HepG2 (cell line): ENCODE measurements around the gene SLBP. TPM values are rescaled to one million over a fixed set of nuclear protein-coding genes. Genes with fewer than 3 reads are reported as not detected.

ENCODE experiments used
- AKAP8 ChIP-seq: sonication (generic); formaldehyde crosslinking; IDR thresholded peaks from 2 replicates; pipeline ENCODE4 v1.5.1; 2020; ENCODE audit warnings: mild to moderate bottlenecking, missing genetic modification reagents
- ARHGAP35 ChIP-seq: sonication (generic); formaldehyde crosslinking; IDR thresholded peaks from 2 replicates; pipeline ENCODE4 v1.9.0; 2022; ENCODE audit warnings: mild to moderate bottlenecking, inconsistent platforms, moderate library complexity, missing genetic modification reagents, borderline replicate concordance
- HIVEP1 ChIP-seq: sonication (generic); formaldehyde crosslinking; IDR thresholded peaks from 2 replicates; pipeline ENCODE4 v1.4.0; 2020; ENCODE audit warnings: mild to moderate bottlenecking, missing genetic modification reagents
- HNRNPLL ChIP-seq: fragments of 200-400 bp; formaldehyde crosslinking; IDR thresholded peaks from 2 replicates; pipeline ENCODE4 v1.6.1; 2017; ENCODE audit warnings: mild to moderate bottlenecking, low read depth, low read length; ENCODE audit not compliant: poor library complexity, severe bottlenecking
- KMT2B ChIP-seq: IDR thresholded peaks from 2 replicates; pipeline ENCODE4 v1.6.1; 2016; ENCODE audit warnings: missing genetic modification reagents, missing compliant biosample characterization
- MXI1 ChIP-seq: IDR thresholded peaks from 3 replicates; pipeline ENCODE4 v1.6.1; 2012; ENCODE audit warnings: low read depth, low read length, inconsistent platforms, borderline replicate concordance
- NR2C2 ChIP-seq: sonication (generic); formaldehyde crosslinking; IDR thresholded peaks from 2 replicates; pipeline ENCODE4 v1.4.0; 2020; ENCODE audit warnings: missing genetic modification reagents, mild to moderate bottlenecking, moderate library complexity, borderline replicate concordance
- PLRG1 ChIP-seq: fragments of 450-650 bp; conservative IDR thresholded peaks from 2 replicates; pipeline ENCODE4 v1.6.1; 2016
- SP5 ChIP-seq: IDR thresholded peaks from 2 replicates; pipeline ENCODE4 v1.6.1; 2016; ENCODE audit warnings: low read depth, borderline replicate concordance
- TP53 ChIP-seq: sonication (generic); formaldehyde crosslinking; conservative IDR thresholded peaks from 2 replicates; pipeline ENCODE4 v1.4.0; 2020; ENCODE audit warnings: missing genetic modification reagents
- YY1 ChIP-seq: IDR thresholded peaks from 2 replicates; pipeline ENCODE4 v1.6.1; 2011; ENCODE audit warnings: low read length, low read depth, moderate library complexity, mild to moderate bottlenecking; ENCODE audit not compliant: insufficient read depth, insufficient replicate concordance
- ZNF317 ChIP-seq: sonication (generic); formaldehyde crosslinking; IDR thresholded peaks from 2 replicates; pipeline ENCODE4 v1.5.0; 2020; ENCODE audit warnings: mild to moderate bottlenecking, missing genetic modification reagents
- ZNF660 ChIP-seq: sonication (generic); formaldehyde crosslinking; IDR thresholded peaks from 2 replicates; pipeline ENCODE4 v1.5.1; 2020; ENCODE audit warnings: mild to moderate bottlenecking, low read depth, missing genetic modification reagents, borderline replicate concordance
- polyA plus RNA-seq, 8 experiments: library from polyadenylated mRNA; depleted of rRNA in 3 of 8; stranded (reverse) in 7 of 8; unstranded in 1 of 8; fragments of >200 nt; fragmentation: Illumina TruSeq in 4 of 8; extraction: Trizol in 4 of 8; gene quantifications; 2 replicates each; pipeline versions ENCODE4 v1.2.1 to v1.2.3, GENCODE V29; 2011 to 2016; ENCODE audit warnings: low read depth in 4 of 8, missing spikeins in 1 of 8, mixed read lengths in 1 of 8; ENCODE audit not compliant: insufficient read depth in 1 of 8
- total RNA-seq, 5 experiments: library from RNA; depleted of rRNA; stranded (reverse); fragments of >200 nt; fragmentation: Illumina TruSeq; extraction: Trizol; gene quantifications; 2 replicates each; pipeline ENCODE4 v1.2.3, GENCODE V29; 2016; ENCODE audit warnings: low read depth in 1 of 5
- TF ChIP-seq, protein P1 (sequence below): IDR thresholded peaks from 2 replicates; pipeline ENCODE4 v1.6.1; 2016; ENCODE audit warnings: missing compliant biosample characterization, missing genetic modification reagents, borderline replicate concordance
- TF ChIP-seq, protein P2 (sequence below): sonication (generic); formaldehyde crosslinking; IDR thresholded peaks from 2 replicates; pipeline ENCODE4 v1.8.0; 2022; ENCODE audit warnings: missing genetic modification reagents, mild to moderate bottlenecking, borderline replicate concordance
- TF ChIP-seq, protein P3 (sequence below): conservative IDR thresholded peaks from 2 replicates; pipeline ENCODE4 v1.6.1; 2018; ENCODE audit warnings: missing genetic modification reagents
- TF ChIP-seq, protein P4 (sequence below): sonication (generic); formaldehyde crosslinking; IDR thresholded peaks from 2 replicates; pipeline ENCODE4 v1.4.0; 2020; ENCODE audit warnings: missing genetic modification reagents
- TF ChIP-seq, protein P5 (sequence below): sonication (generic); formaldehyde crosslinking; IDR thresholded peaks from 2 replicates; pipeline ENCODE4 v1.4.0; 2020; ENCODE audit warnings: missing genetic modification reagents, borderline replicate concordance
- TF ChIP-seq, protein P6 (sequence below), 2 experiments: sonication (generic) in 1 of 2; formaldehyde crosslinking in 1 of 2; IDR thresholded peaks; 2 replicates each; pipeline versions ENCODE4 v1.4.0 to v1.6.1; 2018 to 2020; ENCODE audit warnings: missing genetic modification reagents in 2 of 2, borderline replicate concordance in 1 of 2, low read depth in 1 of 2, mild to moderate bottlenecking in 1 of 2, missing biosample characterization in 1 of 2

SLBP gene
- total and polyA plus RNA-seq, 2 of the 13 experiments (the other 11 are each of a cell fraction or from before 2014, with no cell fraction given), result 43.9 to 104 TPM

DNA sequence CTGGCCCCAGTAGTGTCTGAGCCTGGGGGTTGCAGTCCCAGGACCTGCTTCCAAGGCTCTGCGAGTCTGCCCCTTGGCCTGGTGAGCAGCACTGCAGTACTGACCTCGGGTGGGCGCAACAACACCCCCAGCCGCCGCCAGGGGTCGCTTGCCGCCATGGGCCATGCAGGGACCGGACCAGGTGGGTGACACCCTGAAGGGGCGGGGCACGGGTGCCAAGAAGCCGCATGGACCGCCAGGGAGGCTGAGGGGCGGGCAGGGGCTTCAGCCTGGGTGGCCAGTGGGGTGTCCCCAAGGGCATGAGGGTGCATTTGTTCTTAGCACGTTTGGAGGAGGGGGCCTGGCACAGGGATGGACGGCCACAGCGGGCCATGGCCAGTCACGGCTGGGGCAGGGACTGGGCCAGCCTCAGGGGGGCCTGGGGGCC, 34.2 kb upstream of the SLBP start (continued):
- TF ChIP-seq, protein P1, sequence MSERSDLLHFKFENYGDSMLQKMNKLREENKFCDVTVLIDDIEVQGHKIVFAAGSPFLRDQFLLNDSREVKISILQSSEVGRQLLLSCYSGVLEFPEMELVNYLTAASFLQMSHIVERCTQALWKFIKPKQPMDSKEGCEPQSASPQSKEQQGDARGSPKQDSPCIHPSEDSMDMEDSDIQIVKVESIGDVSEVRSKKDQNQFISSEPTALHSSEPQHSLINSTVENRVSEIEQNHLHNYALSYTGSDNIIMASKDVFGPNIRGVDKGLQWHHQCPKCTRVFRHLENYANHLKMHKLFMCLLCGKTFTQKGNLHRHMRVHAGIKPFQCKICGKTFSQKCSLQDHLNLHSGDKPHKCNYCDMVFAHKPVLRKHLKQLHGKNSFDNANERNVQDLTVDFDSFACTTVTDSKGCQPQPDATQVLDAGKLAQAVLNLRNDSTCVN (CRISPR knock-in tag), result peak; percentile 74; the same call in 1 of the 2 replicates
- TF ChIP-seq, protein P2, sequence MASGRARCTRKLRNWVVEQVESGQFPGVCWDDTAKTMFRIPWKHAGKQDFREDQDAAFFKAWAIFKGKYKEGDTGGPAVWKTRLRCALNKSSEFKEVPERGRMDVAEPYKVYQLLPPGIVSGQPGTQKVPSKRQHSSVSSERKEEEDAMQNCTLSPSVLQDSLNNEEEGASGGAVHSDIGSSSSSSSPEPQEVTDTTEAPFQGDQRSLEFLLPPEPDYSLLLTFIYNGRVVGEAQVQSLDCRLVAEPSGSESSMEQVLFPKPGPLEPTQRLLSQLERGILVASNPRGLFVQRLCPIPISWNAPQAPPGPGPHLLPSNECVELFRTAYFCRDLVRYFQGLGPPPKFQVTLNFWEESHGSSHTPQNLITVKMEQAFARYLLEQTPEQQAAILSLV (CRISPR knock-in tag), result no peak
- TF ChIP-seq, protein P3, sequence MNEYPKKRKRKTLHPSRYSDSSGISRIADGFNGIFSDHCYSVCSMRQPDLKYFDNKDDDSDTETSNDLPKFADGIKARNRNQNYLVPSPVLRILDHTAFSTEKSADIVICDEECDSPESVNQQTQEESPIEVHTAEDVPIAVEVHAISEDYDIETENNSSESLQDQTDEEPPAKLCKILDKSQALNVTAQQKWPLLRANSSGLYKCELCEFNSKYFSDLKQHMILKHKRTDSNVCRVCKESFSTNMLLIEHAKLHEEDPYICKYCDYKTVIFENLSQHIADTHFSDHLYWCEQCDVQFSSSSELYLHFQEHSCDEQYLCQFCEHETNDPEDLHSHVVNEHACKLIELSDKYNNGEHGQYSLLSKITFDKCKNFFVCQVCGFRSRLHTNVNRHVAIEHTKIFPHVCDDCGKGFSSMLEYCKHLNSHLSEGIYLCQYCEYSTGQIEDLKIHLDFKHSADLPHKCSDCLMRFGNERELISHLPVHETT (CRISPR knock-in tag), result peak; percentile 48; the same call in 1 of the 2 replicates
- TF ChIP-seq TP53, result no peak
- no peak for TF ChIP-seq PLRG1
- TF ChIP-seq, protein P4, sequence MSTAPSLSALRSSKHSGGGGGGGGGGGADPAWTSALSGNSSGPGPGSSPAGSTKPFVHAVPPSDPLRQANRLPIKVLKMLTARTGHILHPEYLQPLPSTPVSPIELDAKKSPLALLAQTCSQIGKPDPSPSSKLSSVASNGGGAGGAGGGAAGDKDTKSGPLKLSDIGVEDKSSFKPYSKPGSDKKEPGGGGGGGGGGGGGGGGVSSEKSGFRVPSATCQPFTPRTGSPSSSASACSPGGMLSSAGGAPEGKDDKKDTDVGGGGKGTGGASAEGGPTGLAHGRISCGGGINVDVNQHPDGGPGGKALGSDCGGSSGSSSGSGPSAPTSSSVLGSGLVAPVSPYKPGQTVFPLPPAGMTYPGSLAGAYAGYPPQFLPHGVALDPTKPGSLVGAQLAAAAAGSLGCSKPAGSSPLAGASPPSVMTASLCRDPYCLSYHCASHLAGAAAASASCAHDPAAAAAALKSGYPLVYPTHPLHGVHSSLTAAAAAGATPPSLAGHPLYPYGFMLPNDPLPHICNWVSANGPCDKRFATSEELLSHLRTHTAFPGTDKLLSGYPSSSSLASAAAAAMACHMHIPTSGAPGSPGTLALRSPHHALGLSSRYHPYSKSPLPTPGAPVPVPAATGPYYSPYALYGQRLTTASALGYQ, result peak; percentile 21; the same call in 1 of the 2 replicates
- TF ChIP-seq AKAP8 (CRISPR knock-in tag), result peak; percentile 94
- peak; percentile 39; the same call in 1 of the 2 replicates for TF ChIP-seq KMT2B (CRISPR knock-in tag)
- TF ChIP-seq HNRNPLL, result peak; percentile 45
- no peak for TF ChIP-seq ARHGAP35 (CRISPR knock-in tag)
- no peak for TF ChIP-seq HIVEP1 (CRISPR knock-in tag)
- no peak for TF ChIP-seq ZNF660 (CRISPR knock-in tag)
- TF ChIP-seq MXI1, result peak; percentile 73; the same call in 1 of the 3 replicates
- TF ChIP-seq YY1, result peak; percentile 66
- TF ChIP-seq, protein P5, sequence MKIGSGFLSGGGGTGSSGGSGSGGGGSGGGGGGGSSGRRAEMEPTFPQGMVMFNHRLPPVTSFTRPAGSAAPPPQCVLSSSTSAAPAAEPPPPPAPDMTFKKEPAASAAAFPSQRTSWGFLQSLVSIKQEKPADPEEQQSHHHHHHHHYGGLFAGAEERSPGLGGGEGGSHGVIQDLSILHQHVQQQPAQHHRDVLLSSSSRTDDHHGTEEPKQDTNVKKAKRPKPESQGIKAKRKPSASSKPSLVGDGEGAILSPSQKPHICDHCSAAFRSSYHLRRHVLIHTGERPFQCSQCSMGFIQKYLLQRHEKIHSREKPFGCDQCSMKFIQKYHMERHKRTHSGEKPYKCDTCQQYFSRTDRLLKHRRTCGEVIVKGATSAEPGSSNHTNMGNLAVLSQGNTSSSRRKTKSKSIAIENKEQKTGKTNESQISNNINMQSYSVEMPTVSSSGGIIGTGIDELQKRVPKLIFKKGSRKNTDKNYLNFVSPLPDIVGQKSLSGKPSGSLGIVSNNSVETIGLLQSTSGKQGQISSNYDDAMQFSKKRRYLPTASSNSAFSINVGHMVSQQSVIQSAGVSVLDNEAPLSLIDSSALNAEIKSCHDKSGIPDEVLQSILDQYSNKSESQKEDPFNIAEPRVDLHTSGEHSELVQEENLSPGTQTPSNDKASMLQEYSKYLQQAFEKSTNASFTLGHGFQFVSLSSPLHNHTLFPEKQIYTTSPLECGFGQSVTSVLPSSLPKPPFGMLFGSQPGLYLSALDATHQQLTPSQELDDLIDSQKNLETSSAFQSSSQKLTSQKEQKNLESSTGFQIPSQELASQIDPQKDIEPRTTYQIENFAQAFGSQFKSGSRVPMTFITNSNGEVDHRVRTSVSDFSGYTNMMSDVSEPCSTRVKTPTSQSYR (CRISPR knock-in tag), result 0 out of 2 replicates have a peak, but pooled peaks have one; percentile 14
- TF ChIP-seq SP5 (CRISPR knock-in tag), result peak; percentile 90
- no peak for TF ChIP-seq NR2C2 (CRISPR knock-in tag)
- TF ChIP-seq ZNF317 (CRISPR knock-in tag), result no peak
- TF ChIP-seq, protein P6, sequence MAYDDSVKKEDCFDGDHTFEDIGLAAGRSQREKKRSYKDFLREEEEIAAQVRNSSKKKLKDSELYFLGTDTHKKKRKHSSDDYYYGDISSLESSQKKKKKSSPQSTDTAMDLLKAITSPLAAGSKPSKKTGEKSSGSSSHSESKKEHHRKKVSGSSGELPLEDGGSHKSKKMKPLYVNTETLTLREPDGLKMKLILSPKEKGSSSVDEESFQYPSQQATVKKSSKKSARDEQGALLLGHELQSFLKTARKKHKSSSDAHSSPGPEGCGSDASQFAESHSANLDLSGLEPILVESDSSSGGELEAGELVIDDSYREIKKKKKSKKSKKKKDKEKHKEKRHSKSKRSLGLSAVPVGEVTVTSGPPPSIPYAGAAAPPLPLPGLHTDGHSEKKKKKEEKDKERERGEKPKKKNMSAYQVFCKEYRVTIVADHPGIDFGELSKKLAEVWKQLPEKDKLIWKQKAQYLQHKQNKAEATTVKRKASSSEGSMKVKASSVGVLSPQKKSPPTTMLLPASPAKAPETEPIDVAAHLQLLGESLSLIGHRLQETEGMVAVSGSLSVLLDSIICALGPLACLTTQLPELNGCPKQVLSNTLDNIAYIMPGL (CRISPR knock-in tag; IDR thresholded peaks at IDR 0.05; ENCODE audit: borderline replicate concordance in 1 of 2, low read depth in 1 of 2), result peak; percentile 78 to 96
